ENCODE results near the gene ZNF813.

The ZNF813 gene

DNA sequence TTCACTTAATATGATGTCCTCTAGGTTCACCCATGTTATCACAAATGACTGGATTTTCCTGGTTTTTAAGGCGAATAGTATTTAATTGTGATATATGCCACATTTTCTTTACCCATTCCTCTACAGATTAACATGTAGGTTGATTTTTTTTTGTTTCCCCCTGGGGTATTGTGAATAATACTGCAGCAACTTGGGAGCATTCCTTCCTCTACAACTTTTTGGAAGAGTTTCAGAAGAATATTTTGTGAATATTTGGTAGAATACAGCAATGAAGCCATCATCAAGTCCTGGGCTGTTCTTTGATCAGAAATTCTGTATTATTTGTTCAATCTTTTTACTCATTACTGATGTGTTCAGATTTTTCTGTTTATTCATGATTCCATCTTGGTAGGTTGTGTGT lies 64.8 kb downstream of the ZNF813 start:
- H3K4me3 ChIP-seq (ENCODE audit: insufficient read depth, low read length, poor library complexity, severe bottlenecking): no peak overlapping the region
- H3K9me3 ChIP-seq (ENCODE audit: insufficient read depth, low read length): no peaks in the 10 kb centered on the region
- H3K9me2 ChIP-seq (replicated peaks; ENCODE audit: insufficient read depth, low read length): no peaks in the 10 kb centered on the region
- no peak for TF ChIP-seq EZH2phosphoT487 (conservative IDR thresholded peaks at IDR 0.05; ENCODE audit: low read length)
- TF ChIP-seq, protein P1, sequence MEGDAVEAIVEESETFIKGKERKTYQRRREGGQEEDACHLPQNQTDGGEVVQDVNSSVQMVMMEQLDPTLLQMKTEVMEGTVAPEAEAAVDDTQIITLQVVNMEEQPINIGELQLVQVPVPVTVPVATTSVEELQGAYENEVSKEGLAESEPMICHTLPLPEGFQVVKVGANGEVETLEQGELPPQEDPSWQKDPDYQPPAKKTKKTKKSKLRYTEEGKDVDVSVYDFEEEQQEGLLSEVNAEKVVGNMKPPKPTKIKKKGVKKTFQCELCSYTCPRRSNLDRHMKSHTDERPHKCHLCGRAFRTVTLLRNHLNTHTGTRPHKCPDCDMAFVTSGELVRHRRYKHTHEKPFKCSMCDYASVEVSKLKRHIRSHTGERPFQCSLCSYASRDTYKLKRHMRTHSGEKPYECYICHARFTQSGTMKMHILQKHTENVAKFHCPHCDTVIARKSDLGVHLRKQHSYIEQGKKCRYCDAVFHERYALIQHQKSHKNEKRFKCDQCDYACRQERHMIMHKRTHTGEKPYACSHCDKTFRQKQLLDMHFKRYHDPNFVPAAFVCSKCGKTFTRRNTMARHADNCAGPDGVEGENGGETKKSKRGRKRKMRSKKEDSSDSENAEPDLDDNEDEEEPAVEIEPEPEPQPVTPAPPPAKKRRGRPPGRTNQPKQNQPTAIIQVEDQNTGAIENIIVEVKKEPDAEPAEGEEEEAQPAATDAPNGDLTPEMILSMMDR (IDR thresholded peaks at IDR 0.05; ENCODE audit: insufficient read depth, low read length, poor library complexity, severe bottlenecking): no peak
- no peak overlapping the region for H3K9ac ChIP-seq (ENCODE audit: low read length)
- H3K79me2 ChIP-seq (ENCODE audit: insufficient read depth, low read length): no peaks in the 10 kb centered on the region
- no peaks in the 10 kb centered on the region for H3F3A ChIP-seq (ENCODE audit: insufficient read depth)
- no peaks in the 10 kb centered on the region for H4K20me1 ChIP-seq (ENCODE audit: low read depth, low read length)
- no peak overlapping the region for H3K27ac ChIP-seq (ENCODE audit: low read depth, low read length)
- H3K4me2 ChIP-seq (ENCODE audit: low read depth, low read length, poor library complexity, severe bottlenecking): no peak overlapping the region
- no peaks in the 10 kb centered on the region for H3K36me3 ChIP-seq (ENCODE audit: low read length)
- H2AFZ ChIP-seq (ENCODE audit: low read depth, low read length, severe bottlenecking): no peak overlapping the region
- no peaks in the 10 kb centered on the region for H3K27me3 ChIP-seq (ENCODE audit: low read length)

DNA sequence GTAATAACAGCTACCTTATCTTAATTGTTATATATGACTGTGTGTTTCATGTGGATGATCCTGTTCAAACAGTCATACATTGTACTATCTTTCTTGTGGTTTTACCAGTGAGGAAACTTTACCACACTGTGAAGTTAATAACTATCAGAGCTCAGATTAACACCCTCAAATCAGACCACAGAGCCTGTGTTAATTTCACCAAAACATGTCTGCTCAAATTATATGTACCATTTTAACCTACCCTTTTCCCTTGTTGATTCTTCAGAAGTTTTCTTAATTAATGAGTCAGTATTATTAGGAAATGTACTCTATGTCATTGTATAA lies 68.7 kb downstream of the ZNF813 start:
- Histone ChIP-seq H2AFZ (ENCODE audit: low read depth, low read length, severe bottlenecking) (no peak overlapping the region), H3K9me2 (replicated peaks; ENCODE audit: insufficient read depth, low read length) (no peaks in the 10 kb centered on the region), H3K36me3 (ENCODE audit: low read length) (no peaks in the 10 kb centered on the region), H3K9ac (ENCODE audit: low read length) (no peak overlapping the region), H3K27me3 (ENCODE audit: low read length) (no peaks in the 10 kb centered on the region), H3K4me2 (ENCODE audit: low read depth, low read length, poor library complexity, severe bottlenecking) (no peak overlapping the region), H3K9me3 (ENCODE audit: insufficient read depth, low read length) (no peaks in the 10 kb centered on the region), H3K79me2 (ENCODE audit: insufficient read depth, low read length) (no peaks in the 10 kb centered on the region; the same call in 1 of the 2 replicates), H3K4me3 (ENCODE audit: insufficient read depth, low read length, poor library complexity, severe bottlenecking) (no peak overlapping the region), H4K20me1 (ENCODE audit: low read depth, low read length) (no peaks in the 10 kb centered on the region), H3K27ac (ENCODE audit: low read depth, low read length) (no peak overlapping the region), H3F3A (ENCODE audit: insufficient read depth) (no peaks in the 10 kb centered on the region)
- no peak for TF ChIP-seq EZH2phosphoT487 (conservative IDR thresholded peaks at IDR 0.05; ENCODE audit: low read length)
- TF ChIP-seq, protein P1 (IDR thresholded peaks at IDR 0.05; ENCODE audit: insufficient read depth, low read length, poor library complexity, severe bottlenecking): no peak

DNA sequence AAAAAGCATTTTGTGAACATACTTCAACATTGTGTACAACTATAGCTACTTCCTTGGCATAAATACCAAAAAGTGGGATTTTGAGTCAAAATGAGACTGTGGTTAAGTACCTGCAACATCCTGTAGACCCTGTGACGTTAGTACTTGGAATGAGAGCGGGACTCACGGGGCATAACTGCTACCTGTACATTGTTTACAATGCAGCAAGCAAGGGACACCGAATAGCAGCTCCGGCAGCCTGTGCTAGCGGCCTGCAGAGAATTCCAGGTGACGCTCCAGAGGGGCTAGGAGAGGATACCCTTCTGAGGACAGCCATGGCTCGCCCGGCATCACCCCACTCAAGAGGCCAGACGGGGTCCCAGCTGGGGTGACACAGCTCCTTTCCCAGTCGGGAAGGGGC lies 69.6 kb downstream of the ZNF813 start:
- Histone ChIP-seq H3K4me3 (ENCODE audit: insufficient read depth, low read length, poor library complexity, severe bottlenecking) (peak overlapping the region; percentile 55), H3K79me2 (ENCODE audit: insufficient read depth, low read length) (no peaks in the 10 kb centered on the region; the same call in 1 of the 2 replicates), H2AFZ (ENCODE audit: low read depth, low read length, severe bottlenecking) (peak overlapping the region; percentile 52), H4K20me1 (ENCODE audit: low read depth, low read length) (no peaks in the 10 kb centered on the region), H3F3A (ENCODE audit: insufficient read depth) (no peaks in the 10 kb centered on the region), H3K9me3 (ENCODE audit: insufficient read depth, low read length) (no peaks in the 10 kb centered on the region), H3K27me3 (ENCODE audit: low read length) (no peaks in the 10 kb centered on the region), H3K27ac (ENCODE audit: low read depth, low read length) (0 out of 2 replicates have a peak overlapping the region, but pooled peaks have one; percentile 16), H3K4me2 (ENCODE audit: low read depth, low read length, poor library complexity, severe bottlenecking) (peak overlapping the region; percentile 44), H3K9me2 (replicated peaks; ENCODE audit: insufficient read depth, low read length) (no peaks in the 10 kb centered on the region), H3K9ac (ENCODE audit: low read length) (peak overlapping the region; percentile 73), H3K36me3 (ENCODE audit: low read length) (no peaks in the 10 kb centered on the region)
- TF ChIP-seq EZH2phosphoT487 (conservative IDR thresholded peaks at IDR 0.05; ENCODE audit: low read length): no peak
- TF ChIP-seq, protein P1 (IDR thresholded peaks at IDR 0.05; ENCODE audit: insufficient read depth, low read length, poor library complexity, severe bottlenecking): no peak
